Activated CD8-positive, alpha-beta T cell treated with anti-CD3 and anti-CD28 coated beads for 36 hours (primary cell): ENCODE measurements around the gene COL15A1. TPM values are rescaled to one million over a fixed set of nuclear protein-coding genes. Genes with fewer than 3 reads are reported as not detected.

Experiments used
- ATAC-seq: fragments of 200-7000 bp; cut with Tn5 transposase; one replicate; pipeline ENCODE4 v1.10.0; 2021; ENCODE audit warnings: mild to moderate bottlenecking, moderate library complexity
- CTCF ChIA-PET: fragments of 350-600 bp; sonication (Branson Sonifier 250); formaldehyde crosslinking; loops from one replicate; lab custom pipeline; 2021; ENCODE audit warnings: antibody characterized with exemption; lab: Charles Lee
- POLR2A ChIA-PET: fragments of 350-600 bp; sonication (Branson Sonifier 250); formaldehyde crosslinking; loops from one replicate; lab custom pipeline; 2021; ENCODE audit warnings: antibody characterized with exemption; lab: Charles Lee
- DNase-seq: peaks from one replicate; pipeline ENCODE4 v3.0.0-alpha.2; 2020
- H3K27ac Mint-ChIP-seq: one replicate; pipeline ENCODE4 v1.8.0; 2021; ENCODE audit warnings: mild to moderate bottlenecking, mixed read lengths
- H3K27me3 Mint-ChIP-seq: one replicate; pipeline ENCODE4 v1.8.0; 2021; ENCODE audit warnings: mixed read lengths
- H3K36me3 Mint-ChIP-seq: one replicate; pipeline ENCODE4 v1.8.0; 2021; ENCODE audit warnings: low read depth, mixed read lengths
- H3K4me1 Mint-ChIP-seq: one replicate; pipeline ENCODE4 v1.8.0; 2021; ENCODE audit warnings: low read depth, mixed read lengths
- H3K4me3 Mint-ChIP-seq: one replicate; pipeline ENCODE4 v1.8.0; 2021; ENCODE audit warnings: mild to moderate bottlenecking, moderate library complexity, mixed read lengths
- H3K9me3 Mint-ChIP-seq: one replicate; pipeline ENCODE4 v1.8.0; 2021; ENCODE audit warnings: mixed read lengths
- CTCF ChIP-seq: fragments of 200-600 bp; IDR thresholded peaks from one replicate; pipeline ENCODE4 v1.8.0; 2022; ENCODE audit warnings: antibody characterized with exemption, mild to moderate bottlenecking
- intact Hi-C: fragments of 100-400 bp; cut with micrococcal nuclease; formaldehyde crosslinking; loops from one replicate; pipeline ENCODE4 v1.10.0; 2022
- total RNA-seq, 2 experiments: library from RNA; stranded (reverse); gene quantifications; one replicate each; pipeline ENCODE4 v1.2.3, GENCODE V29; 2021

Gene COL15A1
- total RNA-seq, 2 experiments from 2014 or later: 0.07 TPM; not detected in 1

- POLR2A ChIA-PET: interaction anchor here (0.8 to 1.4 kb wide), 5 partner anchors 17 to 82 kb away, joined by 3 to 4 read pairs (median 3); no protein-coding TSS in a partner anchor
- DNase-seq: no peak
- TF ChIP-seq CTCF: no peak
- Mint-ChIP-seq H3K4me3 (no peak overlapping the region), H3K9me3 (no peaks in the 10 kb centered on the region), H3K4me1 (peaks cover 67% of the 10 kb centered on the region), H3K27ac (no peak overlapping the region), H3K27me3 (peaks cover 3% of the 10 kb centered on the region), H3K36me3 (no peaks in the 10 kb centered on the region)
- ATAC-seq: no peak
- CTCF ChIA-PET: interaction anchor here (1.1 to 3.1 kb wide), 7 partner anchors 20 to 85 kb away, joined by 3 to 12 read pairs (median 4); no protein-coding TSS in a partner anchor
- intact Hi-C loops: loop anchor here (5.0 kb wide), 2 partner anchors 56 to 76 kb away; no protein-coding TSS in a partner anchor
These were observed 112.5 kb downstream of the COL15A1 start for GRCh38 chr9:99056186-99056585.

GRCh38 chr9:99056886-99057664 lies 113.4 kb downstream of the COL15A1 start:
- Mint-ChIP-seq H3K36me3 (no peaks in the 10 kb centered on the region), H3K27me3 (peaks cover 4% of the 10 kb centered on the region), H3K9me3 (no peaks in the 10 kb centered on the region), H3K27ac (peak overlapping the region; percentile 86), H3K4me3 (peak overlapping the region; percentile 63), H3K4me1 (peaks cover 67% of the 10 kb centered on the region)
- peak; percentile 45 for ATAC-seq
- DNase-seq: peak; percentile 66
- CTCF ChIA-PET: interaction anchor here (1.0 to 3.1 kb wide), 9 partner anchors 19 to 209 kb away, joined by 3 to 18 read pairs (median 3); no protein-coding TSS in a partner anchor
- intact Hi-C loops: loop anchor here (5.0 kb wide), 2 partner anchors 55 to 75 kb away; no protein-coding TSS in a partner anchor
- TF ChIP-seq CTCF: no peak
- POLR2A ChIA-PET: interaction anchor here (0.7 to 2.0 kb wide), 7 partner anchors 12 to 125 kb away, joined by 3 to 8 read pairs (median 5); partner anchors contain the start of gene TGFBR1

DNA sequence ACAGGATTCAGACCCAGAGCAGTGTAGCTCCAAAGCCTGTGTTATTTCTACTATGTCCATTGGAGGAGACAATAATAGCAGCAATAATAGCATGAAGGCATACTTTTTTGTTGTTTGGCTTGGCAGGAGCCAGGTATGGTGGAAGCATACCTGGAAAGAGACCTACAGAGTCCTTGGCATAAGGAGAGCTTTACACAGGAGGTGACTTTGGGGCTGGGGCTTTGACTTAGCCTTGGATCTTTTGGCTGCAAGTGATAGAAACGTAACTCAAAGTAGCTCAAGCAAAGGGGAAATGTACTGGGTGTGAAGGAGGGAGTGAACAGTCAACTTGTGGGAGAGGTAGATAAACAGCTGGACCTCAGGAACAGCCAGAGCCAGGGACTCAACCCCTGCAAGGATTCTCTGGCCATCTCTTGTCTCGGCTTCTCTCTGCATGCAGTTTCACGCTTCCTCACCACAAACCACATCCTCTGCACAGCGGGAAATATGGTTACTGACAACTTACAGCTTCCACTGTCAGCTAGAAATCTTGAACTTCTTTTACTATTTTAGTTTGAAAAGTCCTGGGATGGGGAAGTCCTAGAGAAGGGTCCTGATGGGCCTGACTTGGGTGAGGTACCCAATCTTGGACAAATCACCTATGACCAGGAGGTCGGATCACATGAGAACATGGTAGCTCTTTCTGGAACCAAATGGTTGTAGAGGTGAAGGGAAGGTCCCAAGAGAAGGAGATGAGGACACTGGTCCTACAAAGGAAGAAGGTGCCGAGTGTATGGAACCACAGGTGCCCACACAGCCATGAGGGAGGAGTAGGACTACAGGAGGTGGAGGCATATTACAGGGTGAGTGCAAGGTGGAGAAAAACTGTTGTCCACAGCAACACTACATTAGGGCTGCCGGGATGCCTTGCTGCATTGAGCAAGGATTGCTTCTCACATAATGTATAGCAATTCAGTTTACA lies 114.2 kb downstream of the COL15A1 start:
- Mint-ChIP-seq H3K4me1 (peaks cover 63% of the 10 kb centered on the region), H3K27ac (peak overlapping the region; percentile 86), H3K4me3 (peak overlapping the region; percentile 63), H3K27me3 (peaks cover 4% of the 10 kb centered on the region), H3K9me3 (no peaks in the 10 kb centered on the region), H3K36me3 (no peaks in the 10 kb centered on the region)
- CTCF ChIA-PET: interaction anchor here (0.6 to 2.9 kb wide), 11 partner anchors 8 to 934 kb away, joined by 3 to 18 read pairs (median 3); no protein-coding TSS in a partner anchor
- ATAC-seq (peak; percentile 43), DNase-seq (peak; percentile 94)
- intact Hi-C loops: loop anchor here (5.0 kb wide), 2 partner anchors 54 to 74 kb away; no protein-coding TSS in a partner anchor
- POLR2A ChIA-PET: interaction anchor here (0.6 to 2.0 kb wide), 9 partner anchors 11 to 1167 kb away, joined by 3 to 8 read pairs (median 5); partner anchors contain the start of gene TGFBR1
- no peak for TF ChIP-seq CTCF

DNA sequence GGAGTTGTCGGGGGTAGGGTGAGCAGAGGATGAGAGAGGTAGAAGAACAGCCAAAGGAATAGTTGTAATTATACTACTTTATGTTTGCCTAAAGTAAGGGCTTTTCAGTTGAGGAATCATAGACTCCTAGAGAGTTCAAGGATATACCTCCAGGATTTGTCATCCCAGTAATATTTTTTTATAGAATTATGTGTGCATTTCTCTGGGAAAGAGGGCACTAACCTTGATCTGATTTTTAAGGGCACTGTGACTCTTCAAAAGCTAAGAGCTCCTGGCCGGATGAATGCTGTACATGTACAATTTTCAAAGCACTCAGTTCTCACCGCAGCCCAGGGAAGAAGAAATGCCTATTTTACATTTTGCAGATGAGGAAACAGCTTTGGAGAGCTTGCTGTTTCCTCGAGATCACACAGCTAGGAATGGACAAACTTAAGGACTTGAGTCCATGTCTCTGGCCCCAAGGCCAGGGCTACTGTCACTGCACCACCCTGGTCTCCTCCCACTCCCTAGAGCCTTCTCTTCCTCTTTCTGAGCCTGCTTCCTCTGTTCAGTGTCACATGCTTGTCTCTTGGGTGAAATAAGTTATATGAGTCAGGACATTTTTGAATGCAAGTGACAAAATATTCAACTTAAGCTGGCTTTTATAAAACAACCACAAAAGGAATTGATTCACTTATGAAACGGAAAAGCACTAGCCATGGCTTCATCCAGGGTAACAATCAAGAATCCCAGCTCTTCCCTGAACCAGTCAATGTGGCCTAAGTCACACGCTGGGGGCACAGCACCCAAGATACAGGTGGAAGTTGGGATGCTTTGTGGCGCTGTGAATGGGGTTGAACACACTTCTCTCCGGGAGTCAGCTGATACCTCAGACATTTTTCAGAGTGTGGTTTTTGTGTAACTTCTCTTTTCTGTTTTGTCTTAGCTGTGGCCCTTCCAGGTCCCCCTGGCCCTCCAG lies 115.5 kb downstream of the COL15A1 start:
- Mint-ChIP-seq H3K27me3 (peaks cover 4% of the 10 kb centered on the region), H3K4me3 (peak overlapping the region; percentile 63), H3K4me1 (peaks cover 57% of the 10 kb centered on the region), H3K9me3 (no peaks in the 10 kb centered on the region), H3K27ac (peak overlapping the region; percentile 86), H3K36me3 (no peaks in the 10 kb centered on the region)
- POLR2A ChIA-PET: interaction anchor here (0.7 to 2.0 kb wide), 7 partner anchors 10 to 68 kb away, joined by 3 to 8 read pairs (median 4); no protein-coding TSS in a partner anchor
- no peak for TF ChIP-seq CTCF
- intact Hi-C loops: loop anchor here (5.0 kb wide), 2 partner anchors 53 to 73 kb away; no protein-coding TSS in a partner anchor
- ATAC-seq (peak; percentile 77), DNase-seq (peak; percentile 45)
- CTCF ChIA-PET: interaction anchor here (0.6 to 2.9 kb wide), 10 partner anchors 7 to 935 kb away, joined by 3 to 18 read pairs (median 4); partner anchors contain the start of gene TGFBR1
